Measurements from ENCODE around the gene BIRC6.

BIRC6 gene

DNA sequence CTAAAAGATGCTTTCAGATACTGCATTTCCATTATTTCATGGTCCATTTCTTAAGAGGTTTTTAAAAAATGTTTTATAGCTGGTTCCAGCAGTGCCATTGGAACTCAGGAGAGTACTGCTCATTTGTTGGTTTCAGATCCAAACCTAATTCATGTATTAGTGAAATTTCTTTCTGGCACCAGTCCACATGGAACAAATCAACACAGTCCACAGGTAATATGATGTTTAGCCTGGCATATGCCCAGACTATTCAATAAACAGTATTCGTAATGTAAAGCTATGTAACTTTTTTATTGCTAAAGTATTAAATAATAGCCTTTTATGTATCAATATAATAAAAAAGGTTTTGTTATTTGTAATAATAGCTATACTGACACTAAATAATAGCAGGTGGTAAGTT, 134.5 kb downstream of the BIRC6 start:
- no peak overlapping the region for H3K4me3 ChIP-seq (ENCODE audit: insufficient read depth, low read depth, low read length)
- WGBS, 2 experiments, result no CpG with 5 or more reads among the region's 1 CpG
- H3K27me3 ChIP-seq (ENCODE audit: control insufficient read depth, insufficient read depth, low read length, poor library complexity, severe bottlenecking), result no peaks in the 10 kb centered on the region
- peaks cover 3% of the 10 kb centered on the region for H3K36me3 ChIP-seq (ENCODE audit: control insufficient read depth, insufficient read depth, low read length)
- H3K27ac ChIP-seq (ENCODE audit: insufficient read depth, low read depth, low read length, poor library complexity, severe bottlenecking), result no peak overlapping the region
- no peaks in the 10 kb centered on the region for H3K4me1 ChIP-seq (ENCODE audit: control insufficient read depth, insufficient read depth, low read length)
- no peaks in the 10 kb centered on the region for H3K9me3 ChIP-seq (ENCODE audit: control insufficient read depth, low read length)

DNA sequence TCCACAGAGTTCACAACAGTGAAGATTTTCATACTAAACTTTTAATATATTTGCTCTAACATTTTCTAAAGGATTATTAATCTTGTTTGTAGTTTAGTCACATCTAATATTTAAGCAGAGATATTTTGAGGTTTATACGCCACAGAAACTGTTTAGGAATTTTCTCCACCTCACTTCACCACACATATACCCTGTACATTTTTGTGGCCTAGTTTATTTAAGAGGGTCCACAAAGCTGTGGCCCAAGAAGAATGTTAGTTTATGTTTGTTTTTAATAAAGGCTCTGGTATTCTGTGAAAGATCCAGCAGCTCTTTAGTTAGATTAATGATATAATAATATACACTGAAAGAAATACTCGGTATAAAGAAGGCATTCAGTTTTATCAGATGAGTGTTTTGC, 138.3 kb downstream of the BIRC6 start:
- H3K27ac ChIP-seq (ENCODE audit: insufficient read depth, low read depth, low read length, poor library complexity, severe bottlenecking), result no peak overlapping the region
- 100% methylated on average over 1 of the region's 2 CpGs; no CpG with 5 or more reads in 1 of the 2 experiments for WGBS, 2 experiments
- H3K9me3 ChIP-seq (ENCODE audit: control insufficient read depth, low read length), result no peaks in the 10 kb centered on the region
- no peaks in the 10 kb centered on the region for H3K4me1 ChIP-seq (ENCODE audit: control insufficient read depth, insufficient read depth, low read length)
- H3K4me3 ChIP-seq (ENCODE audit: insufficient read depth, low read depth, low read length), result no peak overlapping the region
- H3K36me3 ChIP-seq (ENCODE audit: control insufficient read depth, insufficient read depth, low read length), result peaks cover 5% of the 10 kb centered on the region
- no peaks in the 10 kb centered on the region for H3K27me3 ChIP-seq (ENCODE audit: control insufficient read depth, insufficient read depth, low read length, poor library complexity, severe bottlenecking)

DNA sequence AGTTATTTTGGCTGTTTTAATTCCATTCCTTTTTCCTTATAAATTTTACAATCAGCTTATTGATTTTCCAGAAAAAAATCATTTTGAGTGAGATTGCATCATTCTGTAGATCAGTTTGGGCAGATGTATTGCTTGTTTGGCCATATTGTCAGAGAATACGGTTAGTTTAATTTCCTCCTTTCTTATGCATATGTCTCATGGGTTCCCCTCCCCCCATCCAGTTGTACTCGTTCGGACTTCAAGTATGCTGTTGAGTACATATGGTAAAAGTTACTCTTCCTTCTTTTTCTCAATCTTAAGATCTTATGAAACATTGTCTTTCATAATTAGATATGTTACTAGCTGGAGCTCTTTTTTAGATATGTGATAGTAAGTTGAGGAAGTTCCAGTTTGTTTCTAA, 139.8 kb downstream of the BIRC6 start:
- no peak overlapping the region for H3K27ac ChIP-seq (ENCODE audit: insufficient read depth, low read depth, low read length, poor library complexity, severe bottlenecking)
- H3K36me3 ChIP-seq (ENCODE audit: control insufficient read depth, insufficient read depth, low read length), result peaks cover 11% of the 10 kb centered on the region
- WGBS, 2 experiments, result 94% methylated on average over 3 of the region's 3 CpGs; no CpG with 5 or more reads in 1 of the 2 experiments

GRCh38 chr2:32498306-32498705, 141.5 kb downstream of the BIRC6 start:
- Histone ChIP-seq H3K9me3 (ENCODE audit: control insufficient read depth, low read length) (no peaks in the 10 kb centered on the region), H3K4me3 (ENCODE audit: insufficient read depth, low read depth, low read length) (no peak overlapping the region), H3K4me1 (ENCODE audit: control insufficient read depth, insufficient read depth, low read length) (no peaks in the 10 kb centered on the region), H3K27me3 (ENCODE audit: control insufficient read depth, insufficient read depth, low read length, poor library complexity, severe bottlenecking) (no peaks in the 10 kb centered on the region), H3K36me3 (ENCODE audit: control insufficient read depth, insufficient read depth, low read length) (peaks cover 17% of the 10 kb centered on the region), H3K27ac (ENCODE audit: insufficient read depth, low read depth, low read length, poor library complexity, severe bottlenecking) (no peak overlapping the region)
- WGBS, 2 experiments, result 92 to 95% methylated on average over 5 to 6 of the region's 6 CpGs

More for the DNA sequence above, 139.8 kb downstream of the BIRC6 start:
- Histone ChIP-seq H3K4me3 (ENCODE audit: insufficient read depth, low read depth, low read length) (no peak overlapping the region), H3K27me3 (ENCODE audit: control insufficient read depth, insufficient read depth, low read length, poor library complexity, severe bottlenecking) (no peaks in the 10 kb centered on the region), H3K9me3 (ENCODE audit: control insufficient read depth, low read length) (no peaks in the 10 kb centered on the region), H3K4me1 (ENCODE audit: control insufficient read depth, insufficient read depth, low read length) (no peaks in the 10 kb centered on the region)

GRCh38 chr2:32502941-32503340, 146.1 kb downstream of the BIRC6 start:
- 95% methylated on average over 2 of the region's 2 CpGs; no CpG with 5 or more reads in 1 of the 2 experiments for WGBS, 2 experiments
- Histone ChIP-seq H3K36me3 (ENCODE audit: control insufficient read depth, insufficient read depth, low read length) (peaks cover 20% of the 10 kb centered on the region), H3K4me3 (ENCODE audit: insufficient read depth, low read depth, low read length) (no peak overlapping the region)

GRCh38 chr2:32504877-32505478, 148.2 kb downstream of the BIRC6 start:
- H3K36me3 ChIP-seq (ENCODE audit: control insufficient read depth, insufficient read depth, low read length), result peaks cover 18% of the 10 kb centered on the region

More at GRCh38 chr2:32502941-32503340, 146.1 kb downstream of the BIRC6 start:
- no peaks in the 10 kb centered on the region for H3K4me1 ChIP-seq (ENCODE audit: control insufficient read depth, insufficient read depth, low read length)
- no peaks in the 10 kb centered on the region for H3K27me3 ChIP-seq (ENCODE audit: control insufficient read depth, insufficient read depth, low read length, poor library complexity, severe bottlenecking)
- no peaks in the 10 kb centered on the region for H3K9me3 ChIP-seq (ENCODE audit: control insufficient read depth, low read length)
- no peak overlapping the region for H3K27ac ChIP-seq (ENCODE audit: insufficient read depth, low read depth, low read length, poor library complexity, severe bottlenecking)

DNA sequence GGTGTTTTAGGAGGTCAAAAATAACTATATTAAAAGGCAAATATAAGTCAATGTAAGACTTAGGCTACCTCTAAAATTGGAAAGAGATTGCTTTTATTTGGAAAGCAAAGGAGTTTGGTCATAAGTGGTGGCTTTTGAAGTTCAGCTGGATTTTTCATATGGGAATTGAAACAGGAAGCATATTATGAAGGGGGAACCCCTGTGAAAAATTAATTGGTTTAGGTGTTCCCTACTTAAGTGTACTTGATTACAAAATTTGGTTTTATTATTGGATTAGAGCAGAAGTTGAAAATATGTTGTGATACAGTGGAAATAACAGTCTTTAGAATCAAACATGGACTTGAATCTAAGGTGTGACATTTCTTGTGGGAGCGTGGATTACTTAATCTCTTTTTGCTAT, 149.6 kb downstream of the BIRC6 start:
- Histone ChIP-seq H3K27ac (ENCODE audit: insufficient read depth, low read depth, low read length, poor library complexity, severe bottlenecking) (no peak overlapping the region), H3K4me3 (ENCODE audit: insufficient read depth, low read depth, low read length) (no peak overlapping the region), H3K9me3 (ENCODE audit: control insufficient read depth, low read length) (no peaks in the 10 kb centered on the region), H3K36me3 (ENCODE audit: control insufficient read depth, insufficient read depth, low read length) (peaks cover 12% of the 10 kb centered on the region), H3K4me1 (ENCODE audit: control insufficient read depth, insufficient read depth, low read length) (no peaks in the 10 kb centered on the region), H3K27me3 (ENCODE audit: control insufficient read depth, insufficient read depth, low read length, poor library complexity, severe bottlenecking) (no peaks in the 10 kb centered on the region)
- 92 to 100% methylated on average over 1 of the region's 1 CpG for WGBS, 2 experiments

More at GRCh38 chr2:32504877-32505478, 148.2 kb downstream of the BIRC6 start:
- H3K9me3 ChIP-seq (ENCODE audit: control insufficient read depth, low read length), result no peaks in the 10 kb centered on the region
- H3K27ac ChIP-seq (ENCODE audit: insufficient read depth, low read depth, low read length, poor library complexity, severe bottlenecking), result no peak overlapping the region
- H3K27me3 ChIP-seq (ENCODE audit: control insufficient read depth, insufficient read depth, low read length, poor library complexity, severe bottlenecking), result no peaks in the 10 kb centered on the region
- WGBS, 2 experiments, result 91 to 98% methylated on average over 2 to 3 of the region's 3 CpGs
- no peaks in the 10 kb centered on the region for H3K4me1 ChIP-seq (ENCODE audit: control insufficient read depth, insufficient read depth, low read length)
- no peak overlapping the region for H3K4me3 ChIP-seq (ENCODE audit: insufficient read depth, low read depth, low read length)

DNA sequence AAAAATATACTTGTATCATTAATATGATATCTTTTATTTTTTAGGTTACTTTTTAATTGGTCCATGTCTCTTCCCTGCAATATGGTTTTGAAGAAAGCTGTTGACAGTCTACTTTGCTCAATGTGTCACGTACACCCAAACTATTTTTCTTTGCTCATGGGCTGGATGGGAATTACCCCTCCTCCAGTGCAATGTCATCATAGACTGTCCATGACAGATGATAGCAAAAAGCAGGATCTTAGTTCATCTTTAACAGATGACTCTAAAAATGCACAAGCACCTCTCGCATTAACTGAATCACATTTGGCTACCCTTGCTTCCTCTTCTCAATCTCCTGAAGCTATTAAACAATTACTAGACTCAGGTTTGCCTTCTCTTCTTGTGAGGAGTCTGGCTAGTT, 158.1 kb downstream of the BIRC6 start:
- peaks cover 14% of the 10 kb centered on the region for H3K36me3 ChIP-seq (ENCODE audit: control insufficient read depth, insufficient read depth, low read length)
- no peaks in the 10 kb centered on the region for H3K4me1 ChIP-seq (ENCODE audit: control insufficient read depth, insufficient read depth, low read length)
- H3K4me3 ChIP-seq (ENCODE audit: insufficient read depth, low read depth, low read length), result no peak overlapping the region
- WGBS, 2 experiments, result 97 to 98% methylated on average over 2 of the region's 2 CpGs
- no peaks in the 10 kb centered on the region for H3K27me3 ChIP-seq (ENCODE audit: control insufficient read depth, insufficient read depth, low read length, poor library complexity, severe bottlenecking)
- no peaks in the 10 kb centered on the region for H3K9me3 ChIP-seq (ENCODE audit: control insufficient read depth, low read length)
- no peak overlapping the region for H3K27ac ChIP-seq (ENCODE audit: insufficient read depth, low read depth, low read length, poor library complexity, severe bottlenecking)

GRCh38 chr2:32516567-32516966, 159.7 kb downstream of the BIRC6 start:
- 83 to 85% methylated on average over 1 of the region's 1 CpG for WGBS, 2 experiments
- no peaks in the 10 kb centered on the region for H3K9me3 ChIP-seq (ENCODE audit: control insufficient read depth, low read length)
- H3K27me3 ChIP-seq (ENCODE audit: control insufficient read depth, insufficient read depth, low read length, poor library complexity, severe bottlenecking), result no peaks in the 10 kb centered on the region
- no peak overlapping the region for H3K27ac ChIP-seq (ENCODE audit: insufficient read depth, low read depth, low read length, poor library complexity, severe bottlenecking)
- no peaks in the 10 kb centered on the region for H3K4me1 ChIP-seq (ENCODE audit: control insufficient read depth, insufficient read depth, low read length)
- peaks cover 14% of the 10 kb centered on the region for H3K36me3 ChIP-seq (ENCODE audit: control insufficient read depth, insufficient read depth, low read length)
- no peak overlapping the region for H3K4me3 ChIP-seq (ENCODE audit: insufficient read depth, low read depth, low read length)

- H3K9me3 ChIP-seq (ENCODE audit: control insufficient read depth, low read length), result no peaks in the 10 kb centered on the region
- H3K27me3 ChIP-seq (ENCODE audit: control insufficient read depth, insufficient read depth, low read length, poor library complexity, severe bottlenecking), result no peaks in the 10 kb centered on the region
- H3K36me3 ChIP-seq (ENCODE audit: control insufficient read depth, insufficient read depth, low read length), result peaks cover 14% of the 10 kb centered on the region
- WGBS, 2 experiments, result 94 to 97% methylated on average over 2 to 3 of the region's 3 CpGs
- no peaks in the 10 kb centered on the region for H3K4me1 ChIP-seq (ENCODE audit: control insufficient read depth, insufficient read depth, low read length)
- no peak overlapping the region for H3K27ac ChIP-seq (ENCODE audit: insufficient read depth, low read depth, low read length, poor library complexity, severe bottlenecking)
- H3K4me3 ChIP-seq (ENCODE audit: insufficient read depth, low read depth, low read length), result no peak overlapping the region
These were observed 165.9 kb downstream of the BIRC6 start for GRCh38 chr2:32522770-32523169.

Data from ectodermal cell (in vitro differentiated cells).